GM18526 (cell line): ENCODE results near the gene EXOC3L2.
A peak's percentile ranks its signal among the peaks of the same experiment; 100 is the strongest.

Source experiments
- POLR2A ChIP-seq: IDR thresholded peaks from 3 replicates; pipeline ENCODE4 v1.6.1; 2011; ENCODE audit not compliant: insufficient read length; ENCODE audit errors: extremely low read depth

The EXOC3L2 gene

DNA sequence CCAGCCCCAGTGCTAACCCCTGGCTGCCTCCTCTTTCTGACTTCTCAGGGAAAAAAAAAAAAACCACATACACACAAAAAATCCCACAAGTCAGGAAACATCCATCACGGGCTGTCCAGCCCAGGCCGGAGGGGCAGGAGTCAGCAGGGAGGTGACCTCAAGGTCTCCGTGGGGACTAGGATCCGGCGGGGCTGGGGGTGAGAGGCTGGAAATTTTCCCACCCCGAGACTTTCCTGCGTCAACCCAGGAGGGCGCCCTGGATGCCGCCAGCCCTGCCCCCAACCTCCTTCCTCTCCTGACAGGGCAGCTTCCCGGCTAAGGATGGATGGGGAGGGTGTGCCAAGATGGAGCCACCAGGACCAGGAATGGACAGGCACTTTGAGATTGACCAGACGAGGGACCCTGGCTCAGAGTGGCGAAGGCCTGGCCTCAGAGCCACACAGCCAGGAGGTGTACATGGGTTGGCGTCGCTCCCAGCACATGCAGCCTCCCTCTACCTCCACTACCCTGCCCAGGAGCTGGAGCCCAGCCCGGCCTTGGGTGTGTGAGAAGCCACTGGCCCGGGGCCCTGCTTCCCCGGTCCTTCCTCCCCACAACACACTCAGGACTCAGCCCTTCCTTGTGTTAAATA lies 33.3 kb downstream of the EXOC3L2 start:
- no peak for TF ChIP-seq POLR2A

DNA sequence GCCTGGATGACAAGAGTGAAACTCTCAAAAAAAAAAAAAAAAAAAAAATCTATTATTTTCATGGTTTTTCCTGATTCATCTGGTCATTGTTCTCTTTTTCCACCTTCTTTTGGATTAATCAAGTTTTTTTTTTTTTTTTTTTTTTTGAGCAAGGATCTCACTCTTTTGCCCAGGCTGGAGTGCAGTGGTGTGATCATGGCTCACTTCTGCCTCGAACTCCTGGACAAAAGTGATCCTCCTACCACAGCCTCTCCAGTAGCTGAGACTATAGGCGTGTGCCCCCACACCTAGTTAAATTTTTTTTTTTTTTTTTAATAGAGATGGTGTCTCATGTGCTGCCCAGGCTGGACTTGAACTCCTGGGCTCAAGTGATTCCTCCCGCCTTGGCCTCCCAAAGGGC lies 38.9 kb downstream of the EXOC3L2 start:
- TF ChIP-seq POLR2A: no peak

DNA sequence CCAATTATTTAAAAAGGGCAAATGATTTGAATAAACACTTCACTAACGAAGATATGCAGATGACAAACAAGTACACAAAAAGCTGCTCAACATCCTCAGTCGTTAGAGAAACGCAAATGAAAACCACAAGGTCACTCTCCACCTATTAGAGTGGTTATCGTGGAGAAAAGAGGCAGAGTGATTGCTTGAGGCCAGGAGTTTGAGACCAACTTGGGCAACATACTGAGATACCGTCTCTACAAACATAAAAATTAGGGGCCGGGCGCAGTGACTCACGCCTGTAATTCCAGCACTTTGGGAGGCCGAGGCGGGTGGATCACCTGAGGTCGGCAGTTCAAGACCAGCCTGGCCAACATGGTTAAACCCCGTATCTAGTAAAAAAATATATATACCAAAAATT lies 39.4 kb downstream of the EXOC3L2 start:
- no peak for TF ChIP-seq POLR2A

DNA sequence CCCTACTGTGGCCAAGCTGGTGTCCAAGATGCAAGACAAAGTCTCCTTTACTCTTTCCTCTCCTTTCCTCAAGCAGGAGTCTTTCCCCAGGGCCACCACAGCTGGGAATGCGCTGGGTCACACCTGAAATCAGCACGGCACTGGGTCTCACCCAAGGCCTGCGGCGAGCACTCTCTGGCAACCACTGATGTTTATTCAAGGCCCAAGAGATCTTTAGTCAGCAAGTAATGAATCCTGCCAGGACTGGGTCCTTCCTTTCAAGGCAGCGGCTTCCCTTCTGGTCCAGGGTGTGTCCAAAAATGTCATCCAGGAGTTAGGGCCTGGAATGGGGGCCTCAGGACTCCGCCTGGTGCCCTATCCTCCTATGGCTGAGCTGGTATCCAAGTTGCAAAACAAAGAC lies 42.6 kb downstream of the EXOC3L2 start:
- no peak for TF ChIP-seq POLR2A

DNA sequence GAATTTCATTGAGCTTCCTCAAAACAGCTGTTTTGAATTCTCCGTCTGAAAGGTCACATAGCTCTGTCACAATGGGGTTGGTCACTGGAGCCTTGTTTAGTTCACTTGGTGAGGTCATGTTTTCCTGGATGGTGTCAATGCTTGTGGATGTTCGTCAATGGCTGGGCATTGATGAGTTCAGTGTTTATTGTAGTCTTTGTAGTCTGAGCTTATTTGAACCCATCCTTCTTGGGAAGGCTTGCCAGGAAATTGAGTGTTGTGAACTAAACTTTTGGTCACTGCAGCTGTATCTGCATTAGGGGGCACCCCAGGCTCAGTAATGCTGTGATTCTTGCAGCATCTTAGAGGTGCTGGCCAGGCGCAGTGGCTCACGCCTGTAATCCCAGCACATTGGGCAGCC lies 44.6 kb downstream of the EXOC3L2 start:
- TF ChIP-seq POLR2A: no peak

DNA sequence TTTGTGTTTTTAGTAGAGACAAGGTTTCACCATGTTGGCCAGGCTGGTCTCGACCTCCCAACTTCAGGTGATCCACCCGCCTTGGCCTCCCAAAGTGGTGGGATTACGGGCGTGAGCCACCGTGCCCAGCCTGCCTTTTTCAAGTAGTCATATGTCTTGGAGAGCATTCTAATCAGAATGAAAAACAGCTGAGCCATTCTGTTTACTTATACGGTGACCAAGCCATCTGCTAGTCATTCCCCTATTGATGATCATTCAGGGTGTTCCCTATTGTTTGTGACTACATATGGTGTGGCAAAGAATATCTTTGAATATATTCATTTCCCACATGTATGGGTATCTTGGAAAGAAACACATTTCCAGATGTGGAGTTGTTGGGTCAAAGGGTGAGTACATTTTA lies 49.4 kb downstream of the EXOC3L2 start:
- TF ChIP-seq POLR2A: no peak

DNA sequence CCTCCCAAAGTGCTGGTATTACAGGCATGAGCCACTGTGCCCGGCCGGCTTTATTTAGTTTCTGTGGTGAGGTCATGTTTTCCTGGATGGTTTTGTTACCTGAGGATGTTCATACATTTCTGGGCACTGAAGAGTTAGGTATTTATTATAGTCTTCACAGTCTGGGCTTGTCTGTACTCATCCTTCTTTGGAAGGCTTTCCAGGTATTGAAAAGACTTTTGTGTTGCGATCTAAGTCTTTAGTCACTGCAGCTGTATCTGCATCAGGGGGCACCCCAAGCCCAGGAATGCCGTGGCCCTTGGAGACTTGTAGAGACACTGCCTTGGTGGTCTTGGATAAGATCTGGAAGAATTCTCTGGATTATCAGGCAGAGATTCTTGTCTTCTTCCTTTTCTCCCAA lies 53.8 kb downstream of the EXOC3L2 start:
- TF ChIP-seq POLR2A: no peak

DNA sequence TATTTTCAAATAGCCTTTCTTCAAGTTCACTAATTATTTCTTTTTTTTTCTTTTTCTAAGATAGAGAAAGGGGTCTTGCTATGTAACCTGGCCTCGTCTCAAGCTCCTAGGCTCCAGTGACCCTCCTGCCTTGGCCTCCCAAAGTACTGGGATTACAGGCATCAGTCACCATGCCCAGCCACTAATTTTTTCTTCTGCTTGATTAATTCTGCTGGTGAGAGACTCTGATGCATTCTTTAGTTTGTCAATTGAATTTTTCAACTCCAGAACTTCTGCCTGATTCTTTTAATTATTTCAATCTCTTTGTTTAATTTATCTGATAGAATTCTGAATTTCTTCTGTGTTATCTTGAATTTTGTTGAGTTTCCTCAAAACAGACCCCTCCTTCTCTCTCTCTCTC lies 55.2 kb downstream of the EXOC3L2 start:
- TF ChIP-seq POLR2A: no peak

DNA sequence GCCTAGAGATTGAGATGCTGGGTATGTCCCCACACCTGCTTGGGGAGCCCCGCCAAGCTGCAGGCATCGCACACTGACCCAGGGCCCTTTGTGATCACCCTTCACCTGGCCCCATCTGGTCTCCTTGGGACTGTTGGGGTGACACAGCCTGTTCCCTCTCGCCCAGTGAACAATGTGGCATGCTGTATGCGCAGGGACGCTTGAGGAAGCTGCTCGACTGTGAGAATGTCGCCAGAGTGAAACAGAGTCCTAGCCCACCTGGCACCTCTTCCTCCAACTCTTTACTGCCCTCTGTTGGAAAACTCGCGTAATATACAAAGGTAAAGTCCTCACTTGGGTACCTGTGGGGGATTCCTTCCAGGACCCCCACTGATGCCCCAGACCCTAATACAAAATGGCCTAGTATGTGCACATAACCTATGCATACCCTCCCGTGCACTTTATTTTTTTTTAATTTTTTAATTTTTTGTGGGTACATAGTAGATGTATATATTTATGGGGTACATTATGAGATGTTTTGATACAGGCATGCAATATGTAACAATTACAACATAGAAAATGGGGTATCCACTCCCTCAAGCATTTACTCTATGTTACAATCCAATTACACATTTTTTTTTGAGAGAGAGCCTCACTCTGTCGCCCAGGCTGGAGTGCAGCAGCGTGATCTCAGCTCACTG lies 57.6 kb downstream of the EXOC3L2 start:
- TF ChIP-seq POLR2A: no peak

DNA sequence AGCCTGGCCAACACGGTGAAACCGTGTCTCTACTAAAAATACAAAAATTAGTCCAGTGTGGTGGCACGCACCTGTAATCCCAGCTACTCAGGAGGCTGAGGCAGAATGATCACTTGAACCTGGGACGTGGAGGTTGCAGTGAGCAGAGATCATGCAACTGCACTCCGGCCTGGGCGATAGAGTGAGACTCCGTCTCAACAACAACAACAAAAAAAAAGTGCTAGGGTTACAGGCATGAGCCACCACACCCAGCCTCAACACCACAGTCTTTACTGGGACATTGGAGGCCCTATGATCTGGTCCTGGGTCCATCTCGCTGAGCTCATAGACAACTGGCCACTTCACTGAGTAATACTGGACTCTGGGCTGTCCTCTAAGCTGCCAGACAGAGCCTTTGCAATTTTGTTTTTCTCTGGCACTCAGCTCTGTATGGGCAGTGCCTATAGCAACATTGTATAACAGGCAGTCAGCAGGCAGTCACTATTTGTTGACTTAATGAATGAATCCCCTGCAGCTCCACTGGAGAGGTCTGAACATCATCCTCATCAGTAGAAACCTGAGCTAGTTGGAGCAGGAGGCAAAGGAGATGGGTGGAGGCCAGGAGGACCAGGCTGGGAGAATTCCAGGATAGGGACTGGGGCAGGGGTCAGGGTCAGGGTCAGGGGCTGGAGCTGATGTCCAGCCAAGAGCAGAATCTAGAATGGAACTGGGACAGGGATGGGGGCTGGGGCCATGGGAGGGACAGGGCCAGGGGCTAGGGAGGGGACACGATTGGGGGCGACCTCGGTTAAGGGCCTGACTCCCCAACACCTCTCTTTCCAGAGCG lies 58.5 kb downstream of the EXOC3L2 start:
- TF ChIP-seq POLR2A: no peak

DNA sequence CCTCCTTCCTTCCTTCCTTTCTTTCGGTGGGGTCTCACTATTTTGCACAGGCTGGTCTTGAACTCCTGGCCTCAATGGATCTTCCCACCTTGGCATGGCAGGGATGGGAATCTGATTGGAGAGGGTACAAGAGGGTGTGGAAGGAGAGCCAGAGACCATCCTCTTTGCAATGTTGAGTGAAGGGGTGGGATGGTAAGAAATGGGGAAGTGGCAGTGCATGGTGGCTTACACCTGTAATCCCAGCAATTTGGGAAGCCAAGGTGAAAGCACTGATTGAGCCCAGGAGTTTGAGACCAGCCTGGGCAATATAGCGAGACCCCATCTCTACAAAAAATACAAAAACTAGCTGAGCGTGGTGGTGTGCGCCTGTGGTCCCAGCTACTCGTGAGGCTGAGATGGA lies 61.1 kb downstream of the EXOC3L2 start:
- TF ChIP-seq POLR2A: no peak

DNA sequence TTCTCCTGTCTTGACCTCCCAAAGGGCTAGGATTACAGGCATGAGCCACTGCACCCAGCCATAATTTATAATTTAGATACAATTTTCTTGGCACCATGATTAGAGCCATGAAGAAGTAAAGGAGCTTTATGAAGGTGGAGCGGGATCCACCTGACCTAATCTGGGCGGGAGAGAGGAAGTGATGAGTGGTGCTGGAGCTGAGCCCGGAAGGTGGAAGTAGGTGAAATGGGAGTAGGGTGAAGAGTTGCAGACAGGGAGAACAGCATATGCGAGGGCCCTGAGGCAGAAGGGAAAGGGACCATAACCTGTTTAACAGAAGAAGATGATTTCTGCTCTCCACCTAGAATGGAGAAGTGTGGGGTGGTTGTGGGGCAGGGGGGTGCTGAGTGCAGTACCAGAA lies 62.4 kb downstream of the EXOC3L2 start:
- no peak for TF ChIP-seq POLR2A

DNA sequence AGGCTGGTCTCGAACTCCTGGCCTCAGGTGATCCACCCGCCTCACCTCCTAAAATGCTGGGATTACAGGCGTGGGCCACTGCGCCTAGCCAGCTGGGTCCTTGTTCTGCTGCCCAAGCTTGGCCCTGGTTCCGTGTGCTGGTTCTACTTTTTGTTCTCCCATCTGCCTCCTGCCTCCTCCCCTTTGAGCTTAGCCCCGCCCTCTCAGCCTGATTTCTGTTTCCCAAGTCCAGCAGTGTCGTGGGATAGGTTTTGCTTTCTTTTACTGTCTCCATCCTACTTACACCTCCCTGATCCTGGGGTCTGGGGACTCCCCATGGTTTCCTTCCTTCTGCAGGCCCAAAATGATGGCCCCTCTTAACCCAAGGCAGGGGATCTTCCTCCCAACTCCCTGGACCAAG lies 64.3 kb downstream of the EXOC3L2 start:
- no peak for TF ChIP-seq POLR2A

DNA sequence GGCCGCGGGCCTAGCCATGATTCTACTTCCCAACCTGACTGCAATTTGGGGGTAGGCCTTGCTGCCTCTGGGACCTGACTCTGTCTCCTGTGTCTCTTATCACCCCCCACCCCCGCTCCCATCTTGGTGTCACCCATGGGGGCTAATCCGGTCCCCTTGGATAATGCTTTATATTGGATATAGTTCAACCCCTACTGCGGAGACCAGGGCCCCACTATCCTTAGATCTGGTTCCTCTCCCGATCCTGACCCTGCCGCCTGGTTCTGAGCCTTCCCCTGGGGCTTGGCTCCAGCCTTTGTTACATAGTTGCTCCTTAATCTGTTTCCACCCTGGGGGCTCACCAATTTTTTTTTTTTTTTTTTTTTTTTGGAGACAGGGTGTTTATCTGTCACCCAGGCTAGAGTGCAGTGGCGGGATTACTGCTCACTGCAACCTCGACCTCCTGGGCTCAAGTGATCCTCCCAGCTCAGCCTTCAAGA lies 65.3 kb downstream of the EXOC3L2 start:
- TF ChIP-seq POLR2A: no peak

DNA sequence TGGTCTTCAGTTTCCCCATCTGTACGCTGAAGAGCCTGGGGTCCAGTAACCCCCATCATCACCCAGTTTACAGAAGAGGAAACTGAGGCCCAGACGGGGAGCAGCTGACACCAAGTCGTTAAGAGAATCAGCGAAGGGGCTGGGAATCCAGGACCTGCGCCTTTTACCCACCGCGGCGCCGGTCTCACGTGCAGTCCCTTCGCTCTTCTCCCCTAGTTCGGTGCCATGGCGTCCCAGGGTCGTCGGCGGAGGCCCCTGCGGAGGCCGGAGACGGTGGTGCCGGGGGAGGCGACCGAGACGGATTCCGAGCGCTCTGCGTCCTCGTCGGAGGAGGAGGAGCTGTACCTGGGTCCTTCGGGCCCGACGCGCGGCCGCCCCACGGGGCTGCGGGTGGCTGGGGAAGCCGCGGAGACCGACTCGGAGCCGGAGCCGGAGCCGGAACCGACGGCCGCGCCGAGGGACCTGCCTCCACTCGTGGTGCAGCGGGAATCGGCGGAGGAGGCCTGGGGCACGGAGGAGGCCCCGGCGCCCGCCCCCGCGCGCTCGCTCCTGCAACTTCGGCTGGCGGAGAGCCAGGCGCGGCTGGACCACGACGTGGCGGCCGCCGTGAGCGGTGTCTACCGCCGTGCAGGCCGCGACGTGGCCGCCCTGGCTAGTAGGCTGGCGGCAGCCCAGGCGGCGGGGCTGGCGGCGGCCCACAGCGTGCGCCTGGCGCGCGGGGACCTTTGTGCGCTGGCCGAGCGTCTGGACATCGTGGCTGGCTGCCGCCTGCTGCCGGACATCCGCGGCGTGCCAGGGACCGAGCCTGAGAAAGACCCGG lies 65.9 kb downstream of the EXOC3L2 start:
- peak; percentile 39 for TF ChIP-seq POLR2A
